ENCODE measurements around the gene RNF187. TPM values are rescaled to one million over a fixed set of nuclear protein-coding genes. Genes with fewer than 3 reads are reported as not detected.
A peak's percentile ranks its signal among the peaks of the same experiment; 100 is the strongest.

RNF187 gene
- total and polyA plus RNA-seq, 2 of the 13 experiments (the other 11 are each of a cell fraction or from before 2014, with no cell fraction given): 41.3 to 59.4 TPM

DNA sequence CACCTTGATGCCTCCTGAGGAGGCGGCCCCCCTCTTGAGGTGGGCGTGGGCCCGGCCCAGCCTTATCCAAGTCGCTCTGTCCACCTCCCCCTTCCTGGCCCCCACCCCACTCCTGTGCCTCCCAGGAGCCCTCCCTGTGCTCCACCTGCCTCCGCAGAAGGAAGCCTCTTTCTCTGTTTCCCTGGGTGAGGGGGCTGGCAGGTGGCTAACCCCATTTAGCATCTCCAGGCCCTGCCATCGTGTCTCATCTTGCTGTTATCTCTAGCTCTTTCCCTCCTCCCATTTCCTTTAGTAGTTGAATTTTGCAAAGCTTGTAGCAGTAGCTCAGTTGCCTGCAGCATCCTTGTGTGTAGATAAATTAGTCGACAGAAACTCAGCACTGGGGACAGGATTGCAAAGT, 7.2 kb downstream of the RNF187 start:
- H3K4me1 ChIP-seq (ENCODE audit: insufficient read depth, low read length): peaks cover 17% of the 10 kb centered on the region
- ChIA-PET POLR2A (no interaction called here), CTCF (ENCODE audit: low intra/inter-chr PET ratio, low total read pairs) (no interaction called here)
- peaks cover 11 to 39% of the 10 kb centered on the region in 2 experiments; a peak in 4 of 5 replicates for H3K36me3 ChIP-seq (replicated peaks in 1 of 2; ENCODE audit: control insufficient read depth in 1 of 2, insufficient read depth in 2 of 2, low read length in 2 of 2)
- no peak for ATAC-seq
- H3K79me2 ChIP-seq (ENCODE audit: insufficient read depth, low read length): no peaks in the 10 kb centered on the region
- no peaks in the 10 kb centered on the region for H3K9me3 ChIP-seq (ENCODE audit: low read length)
- TSS peak; percentile 4 for BruUV-seq (replicated peaks)
- H3K4me2 ChIP-seq (ENCODE audit: low read depth, low read length): no peak overlapping the region
- 85% methylated on average over 7 of the region's 7 CpGs for WGBS (ENCODE audit: low lambda C conversion rate)
- no peak overlapping the region for H2AFZ ChIP-seq (ENCODE audit: low read length)
- H3K9ac ChIP-seq (ENCODE audit: insufficient read depth, low read depth, low read length): no peak overlapping the region
- H3K4me3 ChIP-seq (replicated peaks in 1 of 3; ENCODE audit: insufficient read depth in 1 of 3, low read depth in 2 of 3, low read length in 3 of 3): no peak overlapping the region
- no peak for FAIRE-seq
- DNase-seq (ENCODE audit: low spot score): no peak
- intact Hi-C loops (cut with micrococcal nuclease; ENCODE audit: unreplicated experiment) (no loop called here), in situ Hi-C loops (cut with HindIII; ENCODE audit: extremely low pct_ligation_motif_present, low pct_unique_long_range_greater_than_20kb) (no loop called here)
- no peaks in the 10 kb centered on the region for H4K20me1 ChIP-seq (ENCODE audit: insufficient read depth, low read length)
- no peak overlapping the region for H3K27ac ChIP-seq (ENCODE audit: extremely low read length, insufficient read depth, low read length)
- no peaks in the 10 kb centered on the region for H3K27me3 ChIP-seq (ENCODE audit: control insufficient read depth in 1 of 2, insufficient read depth in 2 of 2, low read length in 2 of 2)
- TF ChIP-seq GTF2F1 (IDR thresholded peaks at IDR 0.05; ENCODE audit: low read length): no peak
- TF ChIP-seq ISX (CRISPR knock-in tag; conservative IDR thresholded peaks at IDR 0.05): no peak
- no peak for TF ChIP-seq RXRB (CRISPR knock-in tag; IDR thresholded peaks at IDR 0.05; ENCODE audit: borderline replicate concordance)
- TF ChIP-seq, protein P1, sequence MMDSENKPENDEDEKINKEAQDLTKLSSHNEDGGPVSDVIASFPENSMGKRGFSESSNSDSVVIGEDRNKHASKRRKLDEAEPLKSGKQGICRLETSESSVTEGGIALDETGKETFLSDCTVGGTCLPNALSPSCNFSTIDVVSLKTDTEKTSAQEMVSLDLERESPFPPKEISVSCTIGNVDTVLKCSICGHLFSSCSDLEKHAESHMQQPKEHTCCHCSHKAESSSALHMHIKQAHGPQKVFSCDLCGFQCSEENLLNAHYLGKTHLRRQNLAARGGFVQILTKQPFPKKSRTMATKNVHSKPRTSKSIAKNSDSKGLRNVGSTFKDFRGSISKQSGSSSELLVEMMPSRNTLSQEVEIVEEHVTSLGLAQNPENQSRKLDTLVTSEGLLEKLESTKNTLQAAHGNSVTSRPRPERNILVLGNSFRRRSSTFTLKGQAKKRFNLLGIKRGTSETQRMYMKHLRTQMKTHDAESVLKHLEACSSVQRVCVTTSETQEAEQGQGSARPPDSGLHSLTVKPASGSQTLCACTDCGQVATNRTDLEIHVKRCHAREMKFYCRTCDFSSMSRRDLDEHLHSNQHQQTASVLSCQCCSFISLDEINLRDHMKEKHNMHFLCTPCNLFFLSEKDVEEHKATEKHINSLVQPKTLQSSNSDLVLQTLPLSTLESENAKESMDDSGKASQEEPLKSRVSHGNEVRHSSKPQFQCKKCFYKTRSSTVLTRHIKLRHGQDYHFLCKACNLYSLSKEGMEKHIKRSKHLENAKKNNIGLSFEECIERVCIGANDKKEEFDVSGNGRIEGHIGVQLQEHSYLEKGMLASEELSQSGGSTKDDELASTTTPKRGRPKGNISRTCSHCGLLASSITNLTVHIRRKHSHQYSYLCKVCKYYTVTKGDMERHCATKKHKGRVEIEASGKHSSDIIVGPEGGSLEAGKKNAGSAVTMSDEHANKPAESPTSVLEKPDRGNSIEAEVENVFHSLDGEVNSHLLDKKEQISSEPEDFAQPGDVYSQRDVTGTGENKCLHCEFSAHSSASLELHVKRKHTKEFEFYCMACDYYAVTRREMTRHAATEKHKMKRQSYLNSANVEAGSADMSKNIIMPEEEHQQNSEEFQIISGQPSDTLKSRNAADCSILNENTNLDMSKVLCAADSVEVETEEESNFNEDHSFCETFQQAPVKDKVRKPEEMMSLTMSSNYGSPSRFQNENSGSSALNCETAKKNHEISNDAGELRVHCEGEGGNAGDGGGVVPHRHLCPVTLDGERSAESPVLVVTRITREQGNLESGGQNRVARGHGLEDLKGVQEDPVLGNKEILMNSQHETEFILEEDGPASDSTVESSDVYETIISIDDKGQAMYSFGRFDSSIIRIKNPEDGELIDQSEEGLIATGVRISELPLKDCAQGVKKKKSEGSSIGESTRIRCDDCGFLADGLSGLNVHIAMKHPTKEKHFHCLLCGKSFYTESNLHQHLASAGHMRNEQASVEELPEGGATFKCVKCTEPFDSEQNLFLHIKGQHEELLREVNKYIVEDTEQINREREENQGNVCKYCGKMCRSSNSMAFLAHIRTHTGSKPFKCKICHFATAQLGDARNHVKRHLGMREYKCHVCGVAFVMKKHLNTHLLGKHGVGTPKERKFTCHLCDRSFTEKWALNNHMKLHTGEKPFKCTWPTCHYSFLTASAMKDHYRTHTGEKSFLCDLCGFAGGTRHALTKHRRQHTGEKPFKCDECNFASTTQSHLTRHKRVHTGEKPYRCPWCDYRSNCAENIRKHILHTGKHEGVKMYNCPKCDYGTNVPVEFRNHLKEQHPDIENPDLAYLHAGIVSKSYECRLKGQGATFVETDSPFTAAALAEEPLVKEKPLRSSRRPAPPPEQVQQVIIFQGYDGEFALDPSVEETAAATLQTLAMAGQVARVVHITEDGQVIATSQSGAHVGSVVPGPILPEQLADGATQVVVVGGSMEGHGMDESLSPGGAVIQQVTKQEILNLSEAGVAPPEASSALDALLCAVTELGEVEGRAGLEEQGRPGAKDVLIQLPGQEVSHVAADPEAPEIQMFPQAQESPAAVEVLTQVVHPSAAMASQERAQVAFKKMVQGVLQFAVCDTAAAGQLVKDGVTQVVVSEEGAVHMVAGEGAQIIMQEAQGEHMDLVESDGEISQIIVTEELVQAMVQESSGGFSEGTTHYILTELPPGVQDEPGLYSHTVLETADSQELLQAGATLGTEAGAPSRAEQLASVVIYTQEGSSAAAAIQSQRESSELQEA (CRISPR knock-in tag; IDR thresholded peaks at IDR 0.05; ENCODE audit: not compliant biosample characterization): no peak
- TF ChIP-seq NR2F6 (IDR thresholded peaks at IDR 0.05): no peak
- TF ChIP-seq NR2F6 (CRISPR knock-in tag; IDR thresholded peaks at IDR 0.05): no peak
- TF ChIP-seq ZNF879 (CRISPR knock-in tag; IDR thresholded peaks at IDR 0.05): no peak
- TF ChIP-seq, protein P2, sequence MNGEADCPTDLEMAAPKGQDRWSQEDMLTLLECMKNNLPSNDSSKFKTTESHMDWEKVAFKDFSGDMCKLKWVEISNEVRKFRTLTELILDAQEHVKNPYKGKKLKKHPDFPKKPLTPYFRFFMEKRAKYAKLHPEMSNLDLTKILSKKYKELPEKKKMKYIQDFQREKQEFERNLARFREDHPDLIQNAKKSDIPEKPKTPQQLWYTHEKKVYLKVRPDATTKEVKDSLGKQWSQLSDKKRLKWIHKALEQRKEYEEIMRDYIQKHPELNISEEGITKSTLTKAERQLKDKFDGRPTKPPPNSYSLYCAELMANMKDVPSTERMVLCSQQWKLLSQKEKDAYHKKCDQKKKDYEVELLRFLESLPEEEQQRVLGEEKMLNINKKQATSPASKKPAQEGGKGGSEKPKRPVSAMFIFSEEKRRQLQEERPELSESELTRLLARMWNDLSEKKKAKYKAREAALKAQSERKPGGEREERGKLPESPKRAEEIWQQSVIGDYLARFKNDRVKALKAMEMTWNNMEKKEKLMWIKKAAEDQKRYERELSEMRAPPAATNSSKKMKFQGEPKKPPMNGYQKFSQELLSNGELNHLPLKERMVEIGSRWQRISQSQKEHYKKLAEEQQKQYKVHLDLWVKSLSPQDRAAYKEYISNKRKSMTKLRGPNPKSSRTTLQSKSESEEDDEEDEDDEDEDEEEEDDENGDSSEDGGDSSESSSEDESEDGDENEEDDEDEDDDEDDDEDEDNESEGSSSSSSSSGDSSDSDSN (CRISPR knock-in tag; IDR thresholded peaks at IDR 0.05): no peak
- TF ChIP-seq ZNF33A (CRISPR knock-in tag; IDR thresholded peaks at IDR 0.05; ENCODE audit: borderline replicate concordance): no peak
- no peak for TF ChIP-seq ZNF292 (CRISPR knock-in tag; IDR thresholded peaks at IDR 0.05; ENCODE audit: borderline replicate concordance, low read depth)
- TF ChIP-seq, protein P3, sequence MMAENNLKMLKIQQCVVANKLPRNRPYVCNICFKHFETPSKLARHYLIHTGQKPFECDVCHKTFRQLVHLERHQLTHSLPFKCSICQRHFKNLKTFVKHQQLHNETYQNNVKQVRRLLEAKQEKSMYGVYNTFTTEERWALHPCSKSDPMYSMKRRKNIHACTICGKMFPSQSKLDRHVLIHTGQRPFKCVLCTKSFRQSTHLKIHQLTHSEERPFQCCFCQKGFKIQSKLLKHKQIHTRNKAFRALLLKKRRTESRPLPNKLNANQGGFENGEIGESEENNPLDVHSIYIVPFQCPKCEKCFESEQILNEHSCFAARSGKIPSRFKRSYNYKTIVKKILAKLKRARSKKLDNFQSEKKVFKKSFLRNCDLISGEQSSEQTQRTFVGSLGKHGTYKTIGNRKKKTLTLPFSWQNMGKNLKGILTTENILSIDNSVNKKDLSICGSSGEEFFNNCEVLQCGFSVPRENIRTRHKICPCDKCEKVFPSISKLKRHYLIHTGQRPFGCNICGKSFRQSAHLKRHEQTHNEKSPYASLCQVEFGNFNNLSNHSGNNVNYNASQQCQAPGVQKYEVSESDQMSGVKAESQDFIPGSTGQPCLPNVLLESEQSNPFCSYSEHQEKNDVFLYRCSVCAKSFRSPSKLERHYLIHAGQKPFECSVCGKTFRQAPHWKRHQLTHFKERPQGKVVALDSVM (CRISPR knock-in tag; IDR thresholded peaks at IDR 0.05): no peak
- no peak for TF ChIP-seq ZSCAN21 (CRISPR knock-in tag; IDR thresholded peaks at IDR 0.05; ENCODE audit: borderline replicate concordance)
- TF ChIP-seq ZNF296 (CRISPR knock-in tag; conservative IDR thresholded peaks at IDR 0.05): no peak
